Right atrium auricular region (tissue), 2 donors: ENCODE results near the gene NUP153. TPM values are rescaled to one million over a fixed set of nuclear protein-coding genes. Genes with fewer than 3 reads are reported as not detected.
"Not testable (repeated sequence)": the region's sequence is repeated elsewhere in the genome, so short reads cannot be mapped to it uniquely, and the experiment has no call there.

Experiments used
- DNase-seq: peaks from one replicate; pipeline ENCODE4 v3.0.0-alpha.2; 2019; ENCODE audit warnings: low spot score
- H3K27ac ChIP-seq, 2 donors: fragments of 200-600 bp; sonication (generic); 1 replicate in 1 of 2; 2 replicates in 1 of 2; pipeline ENCODE4 v1.5.1; 2016 to 2019
- H3K27me3 ChIP-seq, 2 donors: fragments of 200-600 bp; sonication (generic); one replicate each; pipeline versions ENCODE4 v1.5.1 to v1.6.0; 2017 to 2019
- H3K36me3 ChIP-seq: fragments of 200-600 bp; sonication (generic); one replicate; pipeline ENCODE4 v1.5.1; 2016
- H3K4me1 ChIP-seq, 2 donors: fragments of 200-600 bp; sonication (generic); one replicate each; pipeline versions ENCODE4 v1.5.1 to v1.6.0; 2017 to 2019
- H3K4me3 ChIP-seq, 2 donors: fragments of 200-600 bp; sonication (generic); 1 replicate in 1 of 2; 2 replicates in 1 of 2; pipeline ENCODE4 v1.5.1; 2017 to 2019; ENCODE audit warnings: mild to moderate bottlenecking in 1 of 2, moderate library complexity in 1 of 2
- H3K9me3 ChIP-seq, 2 donors: fragments of 200-600 bp; sonication (generic); one replicate each; pipeline ENCODE4 v1.5.1; 2019
- CTCF ChIP-seq, 2 donors: fragments of 200-600 bp; sonication (generic); IDR thresholded peaks; one replicate each; pipeline ENCODE4 v1.5.1; 2019; ENCODE audit warnings: antibody characterized with exemption in 2 of 2
- total RNA-seq, 2 donors: library from RNA; depleted of rRNA; stranded (reverse); fragments of >200 nt; gene quantifications; one replicate each; pipeline ENCODE4 v1.1.0, GENCODE V29; 2016

Gene NUP153
- total RNA-seq = 10 to 100 TPM; 23.1 to 28.5 TPM

- Histone ChIP-seq H3K4me3 (peak within 1 kb of the TSS; percentile 82), H3K27ac (peak within 1 kb of the TSS; percentile 98 to 100), H3K27me3 (no peaks in the 10 kb centered on the region), H3K4me1 (peaks cover 0 to 33% of the 10 kb centered on the region in 2 donors), H3K9me3 (no peaks in the 10 kb centered on the region), H3K36me3 (no peaks in the 10 kb centered on the region)
- peak; percentile 99 for DNase-seq
- TF ChIP-seq CTCF (IDR thresholded peaks at IDR 0.05) = no peak
Observed at GRCh38 chr6:17706580-17707370, at the start of gene NUP153. Gene NUP153 (minus strand): TSS chr6:17706925. CDS start chr6:17706387, 538 bp downstream.

GRCh38 chr6:17754254-17754653 lies 47.5 kb upstream of the NUP153 start:
- TF ChIP-seq CTCF (IDR thresholded peaks at IDR 0.05) = no peak

GRCh38 chr6:17745324-17745723 lies 38.6 kb upstream of the NUP153 start:
- DNase-seq, H3K36me3 ChIP-seq, H3K9me3 ChIP-seq, H3K4me3 ChIP-seq, H3K27ac ChIP-seq, H3K4me1 ChIP-seq, H3K27me3 ChIP-seq: not testable (repeated sequence)

More at GRCh38 chr6:17754254-17754653, 47.5 kb upstream of the NUP153 start:
- no peak overlapping the region for H3K4me3 ChIP-seq
- peaks cover 4% of the 10 kb centered on the region for H3K36me3 ChIP-seq
- H3K4me1 ChIP-seq = no peaks in the 10 kb centered on the region
- H3K27ac ChIP-seq = no peak overlapping the region
- DNase-seq = no peak
- H3K9me3 ChIP-seq = no peaks in the 10 kb centered on the region
- no peaks in the 10 kb centered on the region for H3K27me3 ChIP-seq

- not testable (repeated sequence) for H3K4me1 ChIP-seq, DNase-seq, H3K9me3 ChIP-seq, H3K27me3 ChIP-seq, H3K36me3 ChIP-seq, H3K27ac ChIP-seq, H3K4me3 ChIP-seq
Observed at GRCh38 chr6:17744757-17745308, 38.1 kb upstream of the NUP153 start.

- Histone ChIP-seq H3K9me3 (peaks cover 0 to under 1% of the 10 kb centered on the region in 2 donors), H3K36me3 (no peaks in the 10 kb centered on the region), H3K27me3 (no peaks in the 10 kb centered on the region), H3K27ac (no peak overlapping the region), H3K4me1 (no peaks in the 10 kb centered on the region), H3K4me3 (no peak overlapping the region)
- DNase-seq = no peak
- no peak for TF ChIP-seq CTCF (IDR thresholded peaks at IDR 0.05)
Observed at GRCh38 chr6:17744019-17744756, 37.5 kb upstream of the NUP153 start.

GRCh38 chr6:17741507-17741906 lies 34.8 kb upstream of the NUP153 start:
- Histone ChIP-seq H3K27ac (no peak overlapping the region), H3K4me3 (no peak overlapping the region)

More at GRCh38 chr6:17741507-17741906, 34.8 kb upstream of the NUP153 start:
- no peak for TF ChIP-seq CTCF (IDR thresholded peaks at IDR 0.05)
- H3K36me3 ChIP-seq = no peaks in the 10 kb centered on the region
- peaks cover 5 to 24% of the 10 kb centered on the region in 2 donors for H3K9me3 ChIP-seq
- no peaks in the 10 kb centered on the region for H3K27me3 ChIP-seq
- DNase-seq = no peak
- no peaks in the 10 kb centered on the region for H3K4me1 ChIP-seq
